HepG2 (cell line): ENCODE measurements around the gene GPR6. TPM values are rescaled to one million over a fixed set of nuclear protein-coding genes. Genes with fewer than 3 reads are reported as not detected.

ENCODE experiments used
- ATAC-seq: fragments of 200-7000 bp; cut with Tn5 transposase; 3 replicates; pipeline ENCODE4 v1.9.1; 2020; ENCODE audit warnings: mild to moderate bottlenecking, moderate library complexity
- BruUV-seq: library from RNA; stranded (reverse); fragments of 400-500 nt; replicated peaks from 2 replicates; lab custom pipeline; 2021; lab: Mats Ljungman, UMichigan
- CTCF ChIA-PET: fragments of 300-600 bp; formaldehyde crosslinking; extraction: SDS; loops from one replicate; lab custom pipeline; 2021; ENCODE audit warnings: low total read pairs, inconsistent platforms, low intra/inter-chr PET ratio; lab: Yijun Ruan, JAX
- POLR2A ChIA-PET: fragments of 350-600 bp; sonication (Branson Sonifier 250); formaldehyde crosslinking; loops from one replicate; lab custom pipeline; 2020; ENCODE audit warnings: antibody characterized with exemption, inconsistent platforms; lab: Yijun Ruan, JAX
- DNase-seq: peaks from one replicate; pipeline ENCODE4 v3.0.0-alpha.2; 2015; ENCODE audit warnings: low spot score
- FAIRE-seq: peaks from 3 replicates; lab custom pipeline; 2011; peaks lifted over from hg19 to GRCh38; lab: Jason Lieb, UNC
- H2AFZ ChIP-seq: one replicate; pipeline ENCODE4 v1.6.1; 2011; ENCODE audit warnings: low read length, inconsistent platforms
- H3K27ac ChIP-seq: fragments of 300-600 bp; 3 replicates; pipeline ENCODE4 v1.8.0; 2011; ENCODE audit warnings: mixed run types, mild to moderate bottlenecking, mixed read lengths, low read length, inconsistent platforms; ENCODE audit not compliant: insufficient read depth; ENCODE audit errors: extremely low read length
- H3K27me3 ChIP-seq, 2 experiments: fragments of 200-600 bp in 1 of 2; 2 replicates in 1 of 2; 3 replicates in 1 of 2; pipeline versions ENCODE4 v1.6.0 to v1.8.0; 2011; ENCODE audit warnings: low read length in 2 of 2, mild to moderate bottlenecking in 2 of 2, moderate library complexity in 2 of 2, inconsistent platforms in 1 of 2; ENCODE audit not compliant: insufficient read depth in 2 of 2, control insufficient read depth in 1 of 2
- H3K36me3 ChIP-seq, 2 experiments: fragments of 200-600 bp in 1 of 2; replicated peaks in 1 of 2; 2 replicates in 1 of 2; 3 replicates in 1 of 2; pipeline versions ENCODE4 v1.5.1 to v1.8.0; 2011; ENCODE audit warnings: low read length in 2 of 2, inconsistent platforms in 1 of 2; ENCODE audit not compliant: insufficient read depth in 2 of 2, control insufficient read depth in 1 of 2
- H3K4me1 ChIP-seq: 2 replicates; pipeline ENCODE4 v1.5.1; 2012; ENCODE audit warnings: low read length, inconsistent platforms; ENCODE audit not compliant: insufficient read depth
- H3K4me2 ChIP-seq: 2 replicates; pipeline ENCODE4 v1.6.0; 2011; ENCODE audit warnings: low read depth, low read length, inconsistent platforms
- H3K4me3 ChIP-seq, 3 experiments: fragments of 200-600 bp in 1 of 3; sonication (generic), shearing (Covaris generic) in 1 of 3; replicated peaks in 1 of 3; 2 replicates each; pipeline ENCODE4 v1.5.1; 2011 to 2016; ENCODE audit warnings: low read length in 3 of 3, inconsistent platforms in 2 of 3, low read depth in 2 of 3, mild to moderate bottlenecking in 2 of 3, control low read depth in 1 of 3, mixed read lengths in 1 of 3; ENCODE audit not compliant: insufficient read depth in 1 of 3
- H3K79me2 ChIP-seq: one replicate; pipeline ENCODE4 v1.6.1; 2011; ENCODE audit warnings: low read length, inconsistent platforms; ENCODE audit not compliant: insufficient read depth
- H3K9ac ChIP-seq: 2 replicates; pipeline ENCODE4 v1.6.0; 2011; ENCODE audit warnings: mild to moderate bottlenecking, low read depth, low read length, inconsistent platforms; ENCODE audit not compliant: insufficient read depth
- H3K9me3 ChIP-seq: 2 replicates; pipeline ENCODE4 v1.5.1; 2012; ENCODE audit warnings: mild to moderate bottlenecking, low read length
- H4K20me1 ChIP-seq: 2 replicates; pipeline ENCODE4 v1.6.0; 2011; ENCODE audit warnings: inconsistent platforms, mild to moderate bottlenecking, low read length, moderate library complexity; ENCODE audit not compliant: insufficient read depth
- CEBPG ChIP-seq: IDR thresholded peaks from 2 replicates; pipeline ENCODE4 v1.6.1; 2016
- EED ChIP-seq: sonication (generic); formaldehyde crosslinking; IDR thresholded peaks from 2 replicates; pipeline ENCODE4 v1.5.0; 2020; ENCODE audit warnings: mild to moderate bottlenecking, missing genetic modification reagents
- HNRNPK ChIP-seq: fragments of 200-400 bp; formaldehyde crosslinking; IDR thresholded peaks from 2 replicates; pipeline ENCODE4 v1.6.1; 2018; ENCODE audit warnings: low read length, low read depth, moderate library complexity, mild to moderate bottlenecking; ENCODE audit not compliant: poor library complexity, severe bottlenecking
- KAT8 ChIP-seq: IDR thresholded peaks from 2 replicates; pipeline ENCODE4 v1.6.1; 2016; ENCODE audit warnings: missing genetic modification reagents, missing compliant biosample characterization
- PAF1 ChIP-seq: IDR thresholded peaks from 2 replicates; pipeline ENCODE4 v1.6.1; 2016; ENCODE audit warnings: missing genetic modification reagents, missing compliant biosample characterization
- PLSCR1 ChIP-seq: sonication (generic); formaldehyde crosslinking; IDR thresholded peaks from 2 replicates; pipeline ENCODE4 v1.5.0; 2020; ENCODE audit warnings: missing genetic modification reagents, mild to moderate bottlenecking, borderline replicate concordance
- SATB2 ChIP-seq: sonication (generic); formaldehyde crosslinking; IDR thresholded peaks from 2 replicates; pipeline ENCODE4 v1.5.0; 2020; ENCODE audit warnings: missing genetic modification reagents
- TBX2 ChIP-seq: sonication (generic); formaldehyde crosslinking; IDR thresholded peaks from 2 replicates; pipeline ENCODE4 v1.5.0; 2020; ENCODE audit warnings: missing genetic modification reagents, mild to moderate bottlenecking, borderline replicate concordance
- TBX3 ChIP-seq: fragments of 450-650 bp; IDR thresholded peaks from 2 replicates; pipeline ENCODE4 v1.6.1; 2017; ENCODE audit warnings: antibody characterized with exemption, mild to moderate bottlenecking, inconsistent platforms, borderline replicate concordance
- ZBTB20 ChIP-seq: sonication (generic); formaldehyde crosslinking; IDR thresholded peaks from 2 replicates; pipeline ENCODE4 v1.8.1; 2023; ENCODE audit warnings: missing genetic modification reagents, low read depth, mild to moderate bottlenecking, borderline replicate concordance
- ZBTB3 ChIP-seq: sonication (generic); formaldehyde crosslinking; IDR thresholded peaks from 2 replicates; pipeline ENCODE4 v1.4.0; 2020; ENCODE audit warnings: low read depth, mild to moderate bottlenecking, moderate library complexity, missing genetic modification reagents, borderline replicate concordance
- ZFP36L2 ChIP-seq: sonication (generic); formaldehyde crosslinking; IDR thresholded peaks from 2 replicates; pipeline ENCODE4 v1.4.0; 2020; ENCODE audit warnings: missing genetic modification reagents
- ZNF546 ChIP-seq: sonication (generic); formaldehyde crosslinking; conservative IDR thresholded peaks from 2 replicates; pipeline ENCODE4 v1.8.1; 2023; ENCODE audit warnings: mild to moderate bottlenecking, missing genetic modification reagents
- ZNF564 ChIP-seq: sonication (generic); formaldehyde crosslinking; IDR thresholded peaks from 2 replicates; pipeline ENCODE4 v1.8.1; 2023; ENCODE audit warnings: mild to moderate bottlenecking, missing genetic modification reagents
- ZNF761 ChIP-seq: sonication (generic); formaldehyde crosslinking; conservative IDR thresholded peaks from 2 replicates; pipeline ENCODE4 v1.4.0; 2020; ENCODE audit warnings: mild to moderate bottlenecking, missing genetic modification reagents
- WGBS: methylation state at CpG from one replicate; pipeline ENCODE4 v1.1.6; 2017; ENCODE audit warnings: low lambda C conversion rate; 5-methylcytosine and 5-hydroxymethylcytosine counted together
- in situ Hi-C: cut with HindIII; loops from 2 replicates; pipeline ENCODE4 v1.10.0; 2017; ENCODE audit warnings: low pct_unique_long_range_greater_than_20kb; ENCODE audit not compliant: extremely low pct_ligation_motif_present
- intact Hi-C: fragments of 100-400 bp; cut with micrococcal nuclease; formaldehyde crosslinking; loops from one replicate; pipeline ENCODE4 v1.10.0; 2022; ENCODE audit not compliant: unreplicated experiment
- polyA plus RNA-seq, 8 experiments: library from polyadenylated mRNA; depleted of rRNA in 3 of 8; stranded (reverse) in 7 of 8; unstranded in 1 of 8; fragments of >200 nt; fragmentation: Illumina TruSeq in 4 of 8; extraction: Trizol in 4 of 8; gene quantifications; 2 replicates each; pipeline versions ENCODE4 v1.2.1 to v1.2.3, GENCODE V29; 2011 to 2016; ENCODE audit warnings: low read depth in 4 of 8, missing spikeins in 1 of 8, mixed read lengths in 1 of 8; ENCODE audit not compliant: insufficient read depth in 1 of 8
- total RNA-seq, 5 experiments: library from RNA; depleted of rRNA; stranded (reverse); fragments of >200 nt; fragmentation: Illumina TruSeq; extraction: Trizol; gene quantifications; 2 replicates each; pipeline ENCODE4 v1.2.3, GENCODE V29; 2016; ENCODE audit warnings: low read depth in 1 of 5

Gene GPR6
- total and polyA plus RNA-seq, 2 of the 13 experiments (the other 11 are each of a cell fraction or from before 2014, with no cell fraction given) = not detected

DNA sequence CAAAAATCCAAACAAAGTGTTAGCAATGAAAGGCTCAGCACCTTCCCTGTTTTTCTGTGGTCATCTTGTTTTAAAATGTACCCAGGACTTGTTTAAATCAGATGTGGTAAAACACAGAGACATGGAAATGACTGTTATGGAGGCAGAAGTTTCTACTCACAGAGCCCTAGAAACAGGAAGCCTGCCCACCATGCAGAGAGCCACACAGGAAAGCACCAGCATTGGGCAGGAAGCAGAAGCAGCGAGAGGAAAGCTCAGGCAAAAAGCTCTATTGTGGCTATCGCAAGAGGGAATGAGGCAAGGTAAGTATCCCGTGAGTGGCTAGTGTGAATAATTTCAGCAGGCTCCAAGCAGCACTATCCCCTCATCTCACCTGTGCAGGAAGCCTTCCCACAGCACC lies 42.8 kb downstream of the GPR6 start:
- ChIA-PET CTCF (no interaction called here), POLR2A (no interaction called here)
- Histone ChIP-seq H3K36me3 (no peaks in the 10 kb centered on the region), H3K79me2 (no peaks in the 10 kb centered on the region), H3K4me1 (no peaks in the 10 kb centered on the region), H4K20me1 (no peaks in the 10 kb centered on the region), H3K27ac (no peak overlapping the region), H3K4me2 (no peak overlapping the region), H2AFZ (no peak overlapping the region), H3K4me3 (no peak overlapping the region), H3K9me3 (peaks cover 7% of the 10 kb centered on the region), H3K9ac (no peak overlapping the region), H3K27me3 (peaks cover 0 to 10% of the 10 kb centered on the region in 2 experiments; a peak in 3 of 5 replicates)
- ATAC-seq (no peak), FAIRE-seq (no peak), DNase-seq (no peak)
- BruUV-seq = no TSS peak
- TF ChIP-seq HNRNPK = no peak
- no peak for TF ChIP-seq TBX2 (CRISPR knock-in tag)
- no peak for TF ChIP-seq ZNF564 (CRISPR knock-in tag)
- no peak for TF ChIP-seq ZBTB3 (CRISPR knock-in tag)
- TF ChIP-seq CEBPG = no peak
- no peak for TF ChIP-seq KAT8 (CRISPR knock-in tag)
- TF ChIP-seq EED (CRISPR knock-in tag) = no peak
- intact Hi-C loops = no loop called here
- in situ Hi-C loops = no loop called here
- WGBS = 3% methylated on average over 3 of the region's 3 CpGs

GRCh38 chr6:110029144-110029543 lies 51.0 kb downstream of the GPR6 start:
- BruUV-seq = no TSS peak
- DNase-seq (no peak), FAIRE-seq (no peak), ATAC-seq (no peak)
- Histone ChIP-seq H3K27me3 (0 out of 5 replicates have a peak, but pooled peaks cover 0 to 4% of the 10 kb centered on the region in 2 experiments), H3K4me2 (no peak overlapping the region), H3K9ac (no peak overlapping the region), H3K4me3 (no peak overlapping the region), H3K79me2 (no peaks in the 10 kb centered on the region), H3K4me1 (no peaks in the 10 kb centered on the region), H3K36me3 (no peaks in the 10 kb centered on the region), H3K9me3 (peaks cover 7% of the 10 kb centered on the region), H3K27ac (no peak overlapping the region), H2AFZ (no peak overlapping the region), H4K20me1 (no peaks in the 10 kb centered on the region)
- in situ Hi-C loops (no loop called here), intact Hi-C loops (loop anchor here (5.0 kb wide), 1 partner anchor 92 kb away; no protein-coding TSS in a partner anchor)
- WGBS = 6% methylated on average over 1 of the region's 1 CpG
- TF ChIP-seq ZFP36L2 (no peak), ZNF546 (CRISPR knock-in tag) (no peak), PAF1 (CRISPR knock-in tag) (no peak), PLSCR1 (CRISPR knock-in tag) (no peak), ZBTB20 (CRISPR knock-in tag) (no peak), SATB2 (CRISPR knock-in tag) (no peak), TBX3 (no peak), ZNF761 (CRISPR knock-in tag) (no peak)
- POLR2A ChIA-PET = no interaction called here
- CTCF ChIA-PET = no interaction called here
